Right ventricle myocardium inferior (tissue), 1 donor: ENCODE measurements around the gene SLC7A9. TPM values are rescaled to one million over a fixed set of nuclear protein-coding genes. Genes with fewer than 3 reads are reported as not detected.
"Not testable (repeated sequence)": the region's sequence is repeated elsewhere in the genome, so short reads cannot be mapped to it uniquely, and the experiment has no call there.

Source experiments
- ATAC-seq: fragments of 200-7000 bp; cut with Tn5 transposase; one replicate; pipeline ENCODE4 v1.9.1; 2020; ENCODE audit warnings: mild to moderate bottlenecking, moderate library complexity
- DNase-seq: peaks from one replicate; pipeline ENCODE4 v3.0.0; 2021; ENCODE audit errors: missing footprints
- intact Hi-C: fragments of 100-400 bp; cut with DNase I; formaldehyde crosslinking; loops from one replicate; pipeline ENCODE4 v1.11.0; 2022
- total RNA-seq: library from RNA; stranded (reverse); fragmentation: NEBNext Ultra II Directional; extraction: Animal tissue kit (Norgen Biotek cat#: 25700); gene quantifications from one replicate; pipeline ENCODE4 v1.2.1, GENCODE V29; 2021
- donor health status: DM: no; HTN: yes; CAD: no; lungs with severe emphysema.

SLC7A9 gene
- total RNA-seq, 1 donor from 2014 or later = 0.30 TPM

- DNase-seq (no peak), ATAC-seq (no peak)
- intact Hi-C loops = no loop called here
Measured at GRCh38 chr19:32814624-32815023, 54.9 kb downstream of the SLC7A9 start.

- intact Hi-C loops = no loop called here
- ATAC-seq = no peak
Measured at GRCh38 chr19:32813862-32814425, 55.6 kb downstream of the SLC7A9 start.

GRCh38 chr19:32812571-32812970 lies 57.0 kb downstream of the SLC7A9 start:
- no peak for ATAC-seq
- no peak for DNase-seq
- intact Hi-C loops = no loop called here

More at GRCh38 chr19:32813862-32814425, 55.6 kb downstream of the SLC7A9 start:
- no peak for DNase-seq

- intact Hi-C loops = no loop called here
- DNase-seq (no peak), ATAC-seq (no peak)
Measured at GRCh38 chr19:32812036-32812435, 57.5 kb downstream of the SLC7A9 start.

- no peak for ATAC-seq
Measured at GRCh38 chr19:32811151-32811550, 58.4 kb downstream of the SLC7A9 start.

GRCh38 chr19:32810452-32810851 lies 59.1 kb downstream of the SLC7A9 start:
- intact Hi-C loops = no loop called here
- ATAC-seq (no peak), DNase-seq (no peak)

More at GRCh38 chr19:32811151-32811550, 58.4 kb downstream of the SLC7A9 start:
- DNase-seq = no peak
- intact Hi-C loops = no loop called here

GRCh38 chr19:32809754-32810153 lies 59.8 kb downstream of the SLC7A9 start:
- no peak for DNase-seq
- ATAC-seq = no peak
- intact Hi-C loops = no loop called here

GRCh38 chr19:32809254-32809653 lies 60.3 kb downstream of the SLC7A9 start:
- intact Hi-C loops = no loop called here
- ATAC-seq = no peak
- no peak for DNase-seq

GRCh38 chr19:32808236-32808635 lies 61.3 kb downstream of the SLC7A9 start:
- intact Hi-C loops = no loop called here
- DNase-seq = no peak
- ATAC-seq = no peak

GRCh38 chr19:32802840-32803239 lies 66.7 kb downstream of the SLC7A9 start:
- ATAC-seq (no peak), DNase-seq (no peak)
- intact Hi-C loops = no loop called here

- intact Hi-C loops = no loop called here
- ATAC-seq (no peak), DNase-seq (no peak)
Measured at GRCh38 chr19:32800754-32801153, 68.8 kb downstream of the SLC7A9 start.

GRCh38 chr19:32800191-32800590 lies 69.4 kb downstream of the SLC7A9 start:
- intact Hi-C loops = no loop called here
- ATAC-seq (no peak), DNase-seq (no peak)

- intact Hi-C loops = no loop called here
- DNase-seq (no peak), ATAC-seq (no peak)
Measured at GRCh38 chr19:32798201-32798600, 71.4 kb downstream of the SLC7A9 start.

- intact Hi-C loops = no loop called here
- no peak for ATAC-seq
- DNase-seq = no peak
Measured at GRCh38 chr19:32789429-32789828, 80.1 kb downstream of the SLC7A9 start.

GRCh38 chr19:32787895-32788294 lies 81.7 kb downstream of the SLC7A9 start:
- ATAC-seq, intact Hi-C loops, DNase-seq: not testable (repeated sequence)

GRCh38 chr19:32787161-32787813 lies 82.3 kb downstream of the SLC7A9 start:
- ATAC-seq, DNase-seq, intact Hi-C loops: not testable (repeated sequence)

GRCh38 chr19:32782089-32782488 lies 87.5 kb downstream of the SLC7A9 start:
- DNase-seq, ATAC-seq, intact Hi-C loops: not testable (repeated sequence)

GRCh38 chr19:32781280-32781679 lies 88.3 kb downstream of the SLC7A9 start:
- no peak for ATAC-seq
- no peak for DNase-seq
- intact Hi-C loops = no loop called here
